ENCODE data around the gene USF2.

The USF2 gene

DNA sequence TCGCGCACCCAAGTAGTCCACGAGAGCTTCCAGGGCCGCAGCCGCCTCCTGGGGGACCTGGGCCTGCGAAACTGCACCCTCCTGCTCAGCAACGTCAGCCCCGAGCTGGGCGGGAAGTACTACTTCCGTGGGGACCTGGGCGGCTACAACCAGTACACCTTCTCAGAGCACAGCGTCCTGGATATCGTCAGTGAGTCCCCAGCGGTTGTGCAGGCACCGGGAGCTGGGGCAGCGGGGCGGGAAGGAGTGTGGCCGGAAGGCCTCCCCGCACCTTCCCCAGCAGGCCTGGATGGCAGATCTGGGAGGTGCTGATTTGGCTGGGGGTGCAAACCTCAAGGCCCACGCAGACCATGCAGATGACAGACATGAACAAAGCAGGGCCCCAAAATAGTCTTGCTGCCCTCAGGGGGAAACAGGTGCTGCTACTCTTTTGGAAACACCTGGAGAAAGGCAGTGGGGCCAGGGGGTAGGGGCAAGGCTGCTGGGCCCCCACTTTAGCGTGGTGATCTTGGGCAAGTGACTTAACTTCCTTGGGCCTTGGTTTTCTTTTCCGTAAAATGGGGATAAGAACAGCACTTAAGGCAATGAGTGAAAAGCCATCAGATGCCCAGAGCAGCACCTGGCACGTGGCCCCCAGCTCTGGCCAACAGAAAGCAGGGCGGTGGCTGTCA lies 27.2 kb downstream of the USF2 start:
- no peak for DNase-seq (ENCODE audit: extremely low read depth, low read depth)
- TF ChIP-seq, protein P1, sequence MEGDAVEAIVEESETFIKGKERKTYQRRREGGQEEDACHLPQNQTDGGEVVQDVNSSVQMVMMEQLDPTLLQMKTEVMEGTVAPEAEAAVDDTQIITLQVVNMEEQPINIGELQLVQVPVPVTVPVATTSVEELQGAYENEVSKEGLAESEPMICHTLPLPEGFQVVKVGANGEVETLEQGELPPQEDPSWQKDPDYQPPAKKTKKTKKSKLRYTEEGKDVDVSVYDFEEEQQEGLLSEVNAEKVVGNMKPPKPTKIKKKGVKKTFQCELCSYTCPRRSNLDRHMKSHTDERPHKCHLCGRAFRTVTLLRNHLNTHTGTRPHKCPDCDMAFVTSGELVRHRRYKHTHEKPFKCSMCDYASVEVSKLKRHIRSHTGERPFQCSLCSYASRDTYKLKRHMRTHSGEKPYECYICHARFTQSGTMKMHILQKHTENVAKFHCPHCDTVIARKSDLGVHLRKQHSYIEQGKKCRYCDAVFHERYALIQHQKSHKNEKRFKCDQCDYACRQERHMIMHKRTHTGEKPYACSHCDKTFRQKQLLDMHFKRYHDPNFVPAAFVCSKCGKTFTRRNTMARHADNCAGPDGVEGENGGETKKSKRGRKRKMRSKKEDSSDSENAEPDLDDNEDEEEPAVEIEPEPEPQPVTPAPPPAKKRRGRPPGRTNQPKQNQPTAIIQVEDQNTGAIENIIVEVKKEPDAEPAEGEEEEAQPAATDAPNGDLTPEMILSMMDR (IDR thresholded peaks at IDR 0.05; ENCODE audit: low read depth, low read length): no peak

DNA sequence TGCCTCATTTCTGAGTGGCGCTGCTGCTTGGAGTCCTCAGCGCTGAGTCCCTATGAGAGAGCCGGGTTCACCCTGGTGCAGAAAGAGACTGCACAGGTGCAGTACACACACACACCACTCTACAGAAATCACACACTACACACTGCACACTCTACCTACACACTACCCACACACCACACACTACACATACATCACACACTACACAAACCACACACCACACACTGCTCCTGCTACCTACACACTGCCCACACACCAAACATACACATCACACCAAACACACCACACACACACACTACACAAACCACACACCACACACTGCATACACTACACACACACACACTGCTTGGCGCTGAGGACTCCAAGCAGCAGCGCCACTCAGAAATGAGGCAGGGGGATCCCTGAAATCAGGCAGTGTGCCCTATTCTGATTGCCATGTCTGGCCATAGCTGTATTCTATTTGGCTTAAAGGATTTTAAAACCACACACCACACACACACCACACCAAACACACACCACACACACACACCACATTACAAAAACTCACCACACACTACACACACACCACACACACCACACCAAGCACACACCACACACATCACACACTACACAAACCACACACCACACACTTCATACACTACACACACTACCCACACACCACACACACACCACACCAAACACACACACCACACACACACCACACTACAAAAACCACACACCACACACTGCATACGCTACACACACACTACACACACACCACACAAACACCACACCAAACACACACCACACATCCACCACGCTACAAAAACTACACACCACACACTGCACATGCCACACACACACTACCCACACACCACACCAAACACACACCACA lies 28.1 kb downstream of the USF2 start:
- TF ChIP-seq, protein P1 (IDR thresholded peaks at IDR 0.05; ENCODE audit: low read depth, low read length): no peak
- no peak for DNase-seq (ENCODE audit: extremely low read depth, low read depth)

DNA sequence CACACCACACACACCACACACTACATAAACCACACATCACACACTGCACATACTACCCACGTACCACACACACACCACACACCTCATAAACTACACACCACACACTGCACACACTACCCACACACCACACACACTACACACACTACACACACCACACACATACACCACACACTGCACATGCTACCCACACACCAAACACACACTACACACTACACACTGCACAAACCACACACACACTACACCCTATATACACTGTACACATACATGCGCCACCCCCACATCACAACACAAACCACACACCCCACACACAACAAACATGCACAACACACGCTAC lies 28.7 kb downstream of the USF2 start:
- no peak for DNase-seq (ENCODE audit: extremely low read depth, low read depth)
- TF ChIP-seq, protein P1 (IDR thresholded peaks at IDR 0.05; ENCODE audit: low read depth, low read length): no peak

DNA sequence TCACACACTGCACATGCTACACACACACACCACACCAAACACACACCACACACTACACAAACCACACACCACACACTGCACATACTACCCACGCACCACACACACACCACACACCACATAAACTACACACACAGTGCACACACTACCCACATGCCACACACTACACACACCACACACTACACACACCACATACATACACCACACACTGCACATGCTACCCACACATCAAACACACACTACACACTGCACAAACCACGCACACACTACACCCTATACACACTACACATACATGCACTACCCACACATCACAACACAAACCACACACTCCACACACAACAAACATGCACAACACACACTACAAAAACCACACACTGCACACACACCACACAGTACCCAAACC lies 29.2 kb downstream of the USF2 start:
- TF ChIP-seq, protein P1 (IDR thresholded peaks at IDR 0.05; ENCODE audit: low read depth, low read length): no peak
- no peak for DNase-seq (ENCODE audit: extremely low read depth, low read depth)

DNA sequence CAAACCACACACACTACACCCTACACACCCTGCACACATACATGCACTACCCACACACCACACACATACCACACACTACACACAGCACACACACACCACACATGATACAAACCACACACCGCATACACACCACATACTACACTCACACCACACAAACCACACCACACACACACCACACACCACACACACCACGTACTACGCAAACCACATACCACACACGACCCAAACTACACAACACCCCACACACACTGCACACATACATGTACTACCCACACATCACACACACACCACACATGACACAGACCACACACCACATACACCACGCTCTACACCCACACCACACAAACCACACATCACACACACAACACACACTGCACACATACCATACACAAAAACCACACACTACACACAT lies 29.8 kb downstream of the USF2 start:
- TF ChIP-seq, protein P1 (IDR thresholded peaks at IDR 0.05; ENCODE audit: low read depth, low read length): no peak
- DNase-seq (ENCODE audit: extremely low read depth, low read depth): no peak

DNA sequence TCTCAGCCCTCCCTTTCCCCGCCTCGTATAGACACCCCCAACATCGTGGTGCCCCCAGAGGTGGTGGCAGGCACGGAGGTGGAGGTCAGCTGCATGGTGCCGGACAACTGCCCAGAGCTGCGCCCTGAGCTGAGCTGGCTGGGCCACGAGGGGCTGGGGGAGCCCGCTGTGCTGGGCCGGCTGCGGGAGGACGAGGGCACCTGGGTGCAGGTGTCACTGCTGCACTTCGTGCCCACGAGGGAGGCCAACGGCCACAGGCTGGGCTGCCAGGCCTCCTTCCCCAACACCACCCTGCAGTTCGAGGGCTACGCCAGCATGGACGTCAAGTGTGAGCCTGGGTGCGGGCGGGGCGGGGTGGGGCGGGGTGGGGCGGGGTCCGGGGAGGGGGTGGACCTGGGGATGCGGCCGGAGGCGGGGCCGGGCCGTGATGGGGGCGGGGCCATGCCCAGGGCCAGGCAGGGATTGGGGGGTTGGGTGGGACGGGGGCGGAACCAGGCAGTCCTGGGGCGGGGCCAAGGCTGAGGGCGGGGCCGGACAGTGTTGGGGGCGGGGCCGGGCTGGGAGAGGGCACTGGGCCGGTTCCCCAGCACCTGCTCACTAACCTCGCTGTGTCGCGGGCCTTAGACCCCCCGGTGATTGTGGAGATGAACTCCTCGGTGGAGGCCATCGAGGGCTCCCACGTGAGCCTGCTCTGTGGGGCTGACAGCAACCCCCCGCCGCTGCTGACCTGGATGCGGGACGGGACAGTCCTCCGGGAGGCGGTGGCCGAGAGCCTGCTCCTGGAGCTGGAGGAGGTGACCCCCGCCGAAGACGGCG lies 31.0 kb downstream of the USF2 start:
- no peak for DNase-seq (ENCODE audit: extremely low read depth, low read depth)
- TF ChIP-seq, protein P1 (IDR thresholded peaks at IDR 0.05; ENCODE audit: low read depth, low read length): no peak

DNA sequence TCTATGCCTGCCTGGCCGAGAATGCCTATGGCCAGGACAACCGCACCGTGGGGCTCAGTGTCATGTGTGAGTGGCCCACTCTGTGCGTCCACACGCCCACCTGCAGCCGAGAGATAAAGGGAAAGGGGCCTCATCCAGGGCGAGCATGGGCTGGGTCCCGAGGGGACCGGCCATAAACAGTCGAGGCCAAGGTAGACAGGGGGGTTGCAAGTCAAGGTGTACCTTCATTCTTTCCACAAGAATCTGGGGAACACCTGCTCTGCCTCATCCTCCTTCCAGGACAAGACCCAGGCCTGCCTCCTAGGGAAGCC lies 31.5 kb downstream of the USF2 start:
- no peak for DNase-seq (ENCODE audit: extremely low read depth, low read depth)
- TF ChIP-seq, protein P1 (IDR thresholded peaks at IDR 0.05; ENCODE audit: low read depth, low read length): no peak
